Body of pancreas (tissue), 4 donors: Measurements from ENCODE around the gene DENND2A. TPM values are rescaled to one million over a fixed set of nuclear protein-coding genes. Genes with fewer than 3 reads are reported as not detected.
"Not testable (repeated sequence)": the region's sequence is repeated elsewhere in the genome, so short reads cannot be mapped to it uniquely, and the experiment has no call there.

Experiments used
- ATAC-seq: fragments of 150-250 bp; one replicate; pipeline ENCODE4 v1.9.1; 2016
- DNase-seq, 4 donors: peaks; one replicate each; pipeline ENCODE4 v3.0.0-alpha.2; 2019
- H3K27ac ChIP-seq, 4 donors: fragments of 200-600 bp; sonication (generic); 1 replicate in 3 of 4; 2 replicates in 1 of 4; pipeline versions ENCODE4 v1.5.1 to v1.6.1; 2016 to 2019; ENCODE audit warnings: mild to moderate bottlenecking in 1 of 4, mixed read lengths in 1 of 4, moderate library complexity in 1 of 4
- H3K27me3 ChIP-seq, 2 donors: fragments of 200-600 bp; sonication (generic); one replicate each; pipeline ENCODE4 v1.6.0; 2016; ENCODE audit warnings: mild to moderate bottlenecking in 1 of 2
- H3K36me3 ChIP-seq, 2 donors: fragments of 200-600 bp; sonication (generic); replicated peaks in 1 of 2; 2 replicates each; pipeline ENCODE4 v1.5.1; 2016; ENCODE audit warnings: low read depth in 2 of 2; ENCODE audit not compliant: insufficient read depth in 1 of 2
- H3K4me1 ChIP-seq: fragments of 200-600 bp; sonication (generic); one replicate; pipeline ENCODE4 v1.6.0; 2016
- H3K4me3 ChIP-seq, 2 donors: fragments of 200-600 bp; sonication (generic); 1 replicate in 1 of 2; 2 replicates in 1 of 2; pipeline ENCODE4 v1.5.1; 2016 to 2019
- H3K9me3 ChIP-seq, 3 donors: fragments of 200-600 bp; sonication (generic); 1 replicate in 2 of 3; 2 replicates in 1 of 3; pipeline ENCODE4 v1.5.1; 2016
- CTCF ChIP-seq, 7 experiments: fragments of 450-650 bp in 4 of 7; fragments of 200-600 bp in 3 of 7; sonication (generic) in 3 of 7; IDR thresholded peaks; one replicate each; pipeline ENCODE4 v1.5.1; 2016 to 2019; ENCODE audit warnings: antibody characterized with exemption in 7 of 7
- POLR2A ChIP-seq, 3 donors: fragments of 450-650 bp; IDR thresholded peaks; one replicate each; pipeline ENCODE4 v1.6.1; 2016; ENCODE audit warnings: antibody characterized with exemption in 3 of 3, mild to moderate bottlenecking in 2 of 3
- WGBS, 2 donors: methylation state at CpG; one replicate each; pipeline ENCODE4 v1.1.5; 2017; 5-methylcytosine and 5-hydroxymethylcytosine counted together
- intact Hi-C: fragments of 100-400 bp; cut with DNase I; formaldehyde crosslinking; loops from one replicate; pipeline ENCODE4 v1.15.1; 2023
- total RNA-seq, 2 donors: library from RNA; depleted of rRNA; stranded (reverse); fragments of >200 nt; gene quantifications; one replicate each; pipeline ENCODE4 v1.1.0, GENCODE V29; 2016

DENND2A gene
- total RNA-seq, 2 donors from 2014 or later = 2.6 to 7.3 TPM

- DNase-seq (no peak), ATAC-seq (no peak)
- Histone ChIP-seq H3K36me3 (no peaks in the 10 kb centered on the region), H3K9me3 (no peaks in the 10 kb centered on the region), H3K4me3 (no peak overlapping the region), H3K27me3 (no peaks in the 10 kb centered on the region), H3K4me1 (peaks cover 10% of the 10 kb centered on the region), H3K27ac (no peak overlapping the region)
- WGBS, 2 donors = 84 to 85% methylated on average over 4 of the region's 4 CpGs
- TF ChIP-seq CTCF (IDR thresholded peaks at IDR 0.05) (no peak), POLR2A (IDR thresholded peaks at IDR 0.05) (no peak)
- intact Hi-C loops = no loop called here
These were observed 76.0 kb downstream of the DENND2A start for GRCh38 chr7:140564643-140565042.

GRCh38 chr7:140562926-140563481 is 77.6 kb downstream of the DENND2A start:
- Histone ChIP-seq H3K27me3 (no peaks in the 10 kb centered on the region), H3K36me3 (no peaks in the 10 kb centered on the region), H3K27ac (no peak overlapping the region), H3K4me1 (peaks cover 10% of the 10 kb centered on the region), H3K9me3 (no peaks in the 10 kb centered on the region), H3K4me3 (no peak overlapping the region)
- ATAC-seq = no peak
- intact Hi-C loops = no loop called here
- 44 to 54% methylated on average over 5 of the region's 5 CpGs for WGBS, 2 donors
- DNase-seq = no peak
- TF ChIP-seq POLR2A (IDR thresholded peaks at IDR 0.05) (no peak), CTCF (IDR thresholded peaks at IDR 0.05) (no peak)

- TF ChIP-seq POLR2A (IDR thresholded peaks at IDR 0.05) (no peak), CTCF (IDR thresholded peaks at IDR 0.05) (no peak)
- Histone ChIP-seq H3K9me3 (no peaks in the 10 kb centered on the region), H3K4me1 (no peaks in the 10 kb centered on the region), H3K27ac (no peak overlapping the region), H3K36me3 (no peaks in the 10 kb centered on the region), H3K4me3 (no peak overlapping the region), H3K27me3 (no peaks in the 10 kb centered on the region)
- ATAC-seq (no peak), DNase-seq (no peak)
- WGBS, 2 donors = 86 to 88% methylated on average over 6 to 9 of the region's 9 CpGs
- intact Hi-C loops = no loop called here
These were observed 81.2 kb downstream of the DENND2A start for GRCh38 chr7:140559410-140559809.

- no peaks in the 10 kb centered on the region for H3K9me3 ChIP-seq
- DNase-seq = no peak
- H3K4me1 ChIP-seq = no peaks in the 10 kb centered on the region
- H3K27me3 ChIP-seq = no peaks in the 10 kb centered on the region
- ATAC-seq = no peak
- WGBS, 2 donors = 88 to 90% methylated on average over 11 to 13 of the region's 13 CpGs
- no peak overlapping the region for H3K4me3 ChIP-seq
- intact Hi-C loops = no loop called here
- TF ChIP-seq CTCF (IDR thresholded peaks at IDR 0.05) = no peak
- TF ChIP-seq POLR2A (IDR thresholded peaks at IDR 0.05) = no peak
- no peak overlapping the region for H3K27ac ChIP-seq
- no peaks in the 10 kb centered on the region for H3K36me3 ChIP-seq
These were observed 82.6 kb downstream of the DENND2A start for GRCh38 chr7:140557809-140558518.

GRCh38 chr7:140557069-140557468 is 83.5 kb downstream of the DENND2A start:
- Histone ChIP-seq H3K27ac (no peak overlapping the region), H3K9me3 (no peaks in the 10 kb centered on the region), H3K4me3 (no peak overlapping the region), H3K36me3 (no peaks in the 10 kb centered on the region), H3K4me1 (no peaks in the 10 kb centered on the region), H3K27me3 (no peaks in the 10 kb centered on the region)
- 91 to 94% methylated on average over 6 of the region's 6 CpGs for WGBS, 2 donors
- no peak for TF ChIP-seq POLR2A (IDR thresholded peaks at IDR 0.05)
- no peak for TF ChIP-seq CTCF (IDR thresholded peaks at IDR 0.05)
- intact Hi-C loops = no loop called here
- DNase-seq (no peak), ATAC-seq (no peak)

GRCh38 chr7:140553236-140553635 is 87.4 kb downstream of the DENND2A start:
- H3K27ac ChIP-seq, H3K4me1 ChIP-seq, H3K27me3 ChIP-seq, DNase-seq, H3K36me3 ChIP-seq, ATAC-seq, H3K4me3 ChIP-seq, intact Hi-C loops, H3K9me3 ChIP-seq: not testable (repeated sequence)
- WGBS, 2 donors = 70 to 76% methylated on average over 10 of the region's 10 CpGs
